Measurements from ENCODE around the gene ERRFI1. TPM values are rescaled to one million over a fixed set of nuclear protein-coding genes. Genes with fewer than 3 reads are reported as not detected.
"Not testable (repeated sequence)": the region's sequence is repeated elsewhere in the genome, so short reads cannot be mapped to it uniquely, and the experiment has no call there.

The ERRFI1 gene
- total and polyA plus RNA-seq, 10 of the 15 experiments (the other 5 are each of a cell fraction or from before 2014, with no cell fraction given), result 0.90 to 6.5 (median 3.1) TPM

GRCh38 chr1:7963841-7964240, 62.3 kb downstream of the ERRFI1 start:
- ChIA-PET POLR2A (interaction anchor here (1.4 kb wide), 1 partner anchor 24 kb away, joined by 4 read pairs; the partner anchor contains the start of gene TNFRSF9), SMC1A (ENCODE audit: uncharacterized antibody, unreplicated experiment) (interaction anchor here (0.7 to 1.5 kb wide), 2 partner anchors 9 to 12 kb away, joined by 3 to 10 read pairs; no protein-coding TSS in a partner anchor), CTCF (interaction anchor here (0.6 kb wide), 1 partner anchor 263 kb away, joined by 3 read pairs; no protein-coding TSS in a partner anchor)
- H3K4me2 ChIP-seq (ENCODE audit: control insufficient read depth, insufficient read depth); FAIRE-seq; H3K9ac ChIP-seq (ENCODE audit: control insufficient read depth, insufficient read depth, low read length); H3K9me3 ChIP-seq (replicated peaks; ENCODE audit: control insufficient read depth, insufficient read depth, low read length); H3K4me3 ChIP-seq; BruUV-seq (replicated peaks); ATAC-seq; RAD21 ChIA-PET (ENCODE audit: unreplicated experiment); DNase-seq (ENCODE audit: low read depth, low spot score); in situ Hi-C loops (cut with MboI); intact Hi-C loops (cut with micrococcal nuclease; ENCODE audit: unreplicated experiment); H2AFZ ChIP-seq (ENCODE audit: control insufficient read depth, low read depth, low read length); H3K27ac ChIP-seq (ENCODE audit: control insufficient read depth, insufficient read depth); H3K27me3 ChIP-seq (replicated peaks in 1 of 2; ENCODE audit: control insufficient read depth in 2 of 2, insufficient read depth in 2 of 2, low read length in 1 of 2); H4K20me1 ChIP-seq (ENCODE audit: control insufficient read depth, insufficient read depth): not testable (repeated sequence)
- peaks cover 10% of the 10 kb centered on the region for H3K4me1 ChIP-seq (ENCODE audit: control insufficient read depth, insufficient read depth, low read length)
- 82% methylated on average over 7 of the region's 7 CpGs for WGBS (ENCODE audit: insufficient coverage, insufficient replicate concordance, low lambda C conversion rate, missing lambda C conversion rate)
- H3K79me2 ChIP-seq (ENCODE audit: control insufficient read depth, insufficient read depth, low read length), result peaks cover 60% of the 10 kb centered on the region
- peaks cover 1 to 24% of the 10 kb centered on the region in 2 experiments for H3K36me3 ChIP-seq (ENCODE audit: control insufficient read depth in 2 of 2, insufficient read depth in 2 of 2, low read length in 1 of 2)

GRCh38 chr1:7963378-7963730, 62.8 kb downstream of the ERRFI1 start:
- POLR2A ChIA-PET, result interaction anchor here (1.4 kb wide), 1 partner anchor 23 kb away, joined by 4 read pairs; the partner anchor contains the start of gene TNFRSF9
- in situ Hi-C loops (cut with MboI), result not testable (repeated sequence)

More at GRCh38 chr1:7963378-7963730, 62.8 kb downstream of the ERRFI1 start:
- TF ChIP-seq, protein P1, sequence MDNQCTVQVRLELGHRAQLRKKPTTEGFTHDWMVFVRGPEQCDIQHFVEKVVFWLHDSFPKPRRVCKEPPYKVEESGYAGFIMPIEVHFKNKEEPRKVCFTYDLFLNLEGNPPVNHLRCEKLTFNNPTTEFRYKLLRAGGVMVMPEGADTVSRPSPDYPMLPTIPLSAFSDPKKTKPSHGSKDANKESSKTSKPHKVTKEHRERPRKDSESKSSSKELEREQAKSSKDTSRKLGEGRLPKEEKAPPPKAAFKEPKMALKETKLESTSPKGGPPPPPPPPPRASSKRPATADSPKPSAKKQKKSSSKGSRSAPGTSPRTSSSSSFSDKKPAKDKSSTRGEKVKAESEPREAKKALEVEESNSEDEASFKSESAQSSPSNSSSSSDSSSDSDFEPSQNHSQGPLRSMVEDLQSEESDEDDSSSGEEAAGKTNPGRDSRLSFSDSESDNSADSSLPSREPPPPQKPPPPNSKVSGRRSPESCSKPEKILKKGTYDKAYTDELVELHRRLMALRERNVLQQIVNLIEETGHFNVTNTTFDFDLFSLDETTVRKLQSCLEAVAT (IDR thresholded peaks at IDR 0.05), result 0 out of 2 replicates have a peak, but pooled peaks have one; percentile 24
- FAIRE-seq; H3K27me3 ChIP-seq (replicated peaks in 1 of 2; ENCODE audit: control insufficient read depth in 2 of 2, insufficient read depth in 2 of 2, low read length in 1 of 2); H3K27ac ChIP-seq (ENCODE audit: control insufficient read depth, insufficient read depth); H3K4me3 ChIP-seq; H3K9ac ChIP-seq (ENCODE audit: control insufficient read depth, insufficient read depth, low read length); DNase-seq (ENCODE audit: low read depth, low spot score); ATAC-seq; H4K20me1 ChIP-seq (ENCODE audit: control insufficient read depth, insufficient read depth); H3K9me3 ChIP-seq (replicated peaks; ENCODE audit: control insufficient read depth, insufficient read depth, low read length); H2AFZ ChIP-seq (ENCODE audit: control insufficient read depth, low read depth, low read length); BruUV-seq (replicated peaks); intact Hi-C loops (cut with micrococcal nuclease; ENCODE audit: unreplicated experiment): not testable (repeated sequence)
- ChIA-PET SMC1A (ENCODE audit: uncharacterized antibody, unreplicated experiment) (interaction anchor here (0.7 to 1.0 kb wide), 2 partner anchors 10 to 12 kb away, joined by 3 to 4 read pairs; no protein-coding TSS in a partner anchor), RAD21 (ENCODE audit: unreplicated experiment) (interaction anchor here (1.1 kb wide), 1 partner anchor 23 kb away, joined by 5 read pairs; the partner anchor contains the start of gene TNFRSF9), CTCF (interaction anchor here (0.8 kb wide), 1 partner anchor 12 kb away, joined by 4 read pairs; no protein-coding TSS in a partner anchor)
- peaks cover 1 to 21% of the 10 kb centered on the region in 2 experiments for H3K36me3 ChIP-seq (ENCODE audit: control insufficient read depth in 2 of 2, insufficient read depth in 2 of 2, low read length in 1 of 2)
- H3K79me2 ChIP-seq (ENCODE audit: control insufficient read depth, insufficient read depth, low read length), result peaks cover 60% of the 10 kb centered on the region
- over 99% methylated on average over 11 of the region's 12 CpGs for WGBS (ENCODE audit: insufficient coverage, insufficient replicate concordance, low lambda C conversion rate, missing lambda C conversion rate)
- peak overlapping the region; percentile 71 for H3K4me2 ChIP-seq (ENCODE audit: control insufficient read depth, insufficient read depth)
- peaks cover 10% of the 10 kb centered on the region for H3K4me1 ChIP-seq (ENCODE audit: control insufficient read depth, insufficient read depth, low read length)

Measured in GM12878 (cell line).